A549 (cell line): ENCODE measurements around the gene TCEA3. TPM values are rescaled to one million over a fixed set of nuclear protein-coding genes. Genes with fewer than 3 reads are reported as not detected.

Experiments used
- ATAC-seq, 2 experiments: fragments of 200-7000 bp in 1 of 2; fragments of >200 bp in 1 of 2; cut with Nextera tagmentation in 1 of 2; cut with Tn5 transposase in 1 of 2; 3 replicates each; pipeline versions ENCODE4 v1.8.0 to v1.9.1; 2018 to 2020; ENCODE audit warnings: mild to moderate bottlenecking in 1 of 2, moderate library complexity in 1 of 2
- CTCF ChIA-PET: fragments of 300-600 bp; sonication (Branson Sonifier 250); formaldehyde crosslinking; extraction: SDS; loops from one replicate; lab custom pipeline; 2021; ENCODE audit warnings: antibody characterized with exemption, inconsistent platforms; lab: Yijun Ruan, JAX
- POLR2A ChIA-PET: fragments of 350-600 bp; formaldehyde crosslinking; extraction: SDS; loops from one replicate; lab custom pipeline; 2021; ENCODE audit warnings: antibody characterized with exemption, inconsistent platforms; lab: Yijun Ruan, JAX
- DNase-seq, 2 experiments: peaks; one replicate each; pipeline versions ENCODE4 v3.0.0 to v3.0.0-alpha.2; 2011 to 2016; ENCODE audit warnings: low read depth in 1 of 2, low spot score in 1 of 2
- FAIRE-seq: peaks from 2 replicates; lab custom pipeline; 2011; peaks lifted over from hg19 to GRCh38; lab: Jason Lieb, UNC
- H3K27ac ChIP-seq, 2 experiments: fragments of >200 bp; sonication (Bioruptor Twin); formaldehyde crosslinking; 3 replicates each; pipeline ENCODE4 v1.5.1; 2016 to 2017
- H3K4me1 ChIP-seq: fragments of >200 bp; sonication (Bioruptor Twin); formaldehyde crosslinking; 3 replicates; pipeline ENCODE4 v1.6.1; 2016
- H3K4me2 ChIP-seq: fragments of >200 bp; sonication (Bioruptor Twin); formaldehyde crosslinking; 3 replicates; pipeline ENCODE4 v1.6.1; 2016
- H3K4me3 ChIP-seq: fragments of >200 bp; sonication (Bioruptor Twin); formaldehyde crosslinking; 3 replicates; pipeline ENCODE4 v1.5.1; 2016
- H3K9me3 ChIP-seq: fragments of >200 bp; sonication (Bioruptor Twin); formaldehyde crosslinking; 3 replicates; pipeline ENCODE4 v1.6.1; 2016
- CBX8 ChIP-seq: fragments of 200-600 bp; sonication (generic); IDR thresholded peaks from 2 replicates; pipeline ENCODE4 v1.6.1; 2016
- CHD4 ChIP-seq: fragments of 200-600 bp; sonication (generic); IDR thresholded peaks from 2 replicates; pipeline ENCODE4 v1.6.1; 2016; ENCODE audit warnings: antibody characterized with exemption, mild to moderate bottlenecking, borderline replicate concordance
- EHMT2 ChIP-seq: fragments of 200-600 bp; sonication (generic); IDR thresholded peaks from 2 replicates; pipeline ENCODE4 v1.6.1; 2016; ENCODE audit warnings: antibody characterized with exemption, low read depth, mild to moderate bottlenecking, moderate library complexity
- FOSB ChIP-seq: fragments of 250-450 bp; sonication (Bioruptor Pico); IDR thresholded peaks from 2 replicates; pipeline ENCODE4 v1.5.0; 2020; ENCODE audit warnings: mild to moderate bottlenecking, moderate library complexity
- FOSL2 ChIP-seq, 2 experiments: fragments of 450-650 bp in 1 of 2; fragments of >200 bp in 1 of 2; sonication (Bioruptor Twin) in 1 of 2; formaldehyde crosslinking; IDR thresholded peaks; 2 replicates each; pipeline versions ENCODE4 v1.5.0 to v1.6.1; 2016 to 2020; ENCODE audit warnings: mild to moderate bottlenecking in 1 of 2, moderate library complexity in 1 of 2
- HDAC2 ChIP-seq: fragments of 200-600 bp; sonication (generic); IDR thresholded peaks from 2 replicates; pipeline ENCODE4 v1.6.1; 2016
- HEYL ChIP-seq: fragments of 250-450 bp; sonication (Bioruptor Pico); IDR thresholded peaks from 2 replicates; pipeline ENCODE4 v1.8.0; 2021; ENCODE audit warnings: mild to moderate bottlenecking, moderate library complexity
- HOXA7 ChIP-seq: fragments of 250-450 bp; sonication (Bioruptor Pico); IDR thresholded peaks from 2 replicates; pipeline ENCODE4 v1.5.0; 2020; ENCODE audit warnings: mild to moderate bottlenecking, moderate library complexity
- HOXB13 ChIP-seq: fragments of 250-450 bp; sonication (Bioruptor Pico); IDR thresholded peaks from 2 replicates; pipeline ENCODE4 v1.5.0; 2020; ENCODE audit warnings: low read depth, mild to moderate bottlenecking, moderate library complexity
- KDM5A ChIP-seq: fragments of 200-600 bp; sonication (generic); IDR thresholded peaks from 2 replicates; pipeline ENCODE4 v1.6.1; 2016; ENCODE audit warnings: antibody characterized with exemption, mild to moderate bottlenecking
- MAFK ChIP-seq: fragments of 450-650 bp; IDR thresholded peaks from 2 replicates; pipeline ENCODE4 v1.6.1; 2014; ENCODE audit not compliant: partially characterized antibody
- NR3C1 ChIP-seq: fragments of >200 bp; sonication (Bioruptor Twin); formaldehyde crosslinking; IDR thresholded peaks from 3 replicates; pipeline ENCODE4 v1.6.1; 2017
- POLR2AphosphoS2 ChIP-seq: conservative IDR thresholded peaks from 2 replicates; pipeline ENCODE4 v1.6.1; 2012; ENCODE audit warnings: low read length, improper control_type of control experiment, inconsistent platforms
- RAD21 ChIP-seq, 2 experiments: fragments of >200 bp in 1 of 2; sonication (Bioruptor Twin) in 1 of 2; formaldehyde crosslinking in 1 of 2; IDR thresholded peaks in 1 of 2; conservative IDR thresholded peaks in 1 of 2; 2 replicates in 1 of 2; 3 replicates in 1 of 2; pipeline ENCODE4 v1.6.1; 2012 to 2018; ENCODE audit warnings: inconsistent platforms in 1 of 2
- RARB ChIP-seq: fragments of 250-450 bp; sonication (Bioruptor Pico); IDR thresholded peaks from 2 replicates; pipeline ENCODE4 v1.8.0; 2021; ENCODE audit warnings: mild to moderate bottlenecking, moderate library complexity
- SMC3 ChIP-seq: fragments of >200 bp; sonication (Bioruptor Twin); formaldehyde crosslinking; IDR thresholded peaks from 3 replicates; pipeline ENCODE4 v1.6.1; 2018; ENCODE audit warnings: inconsistent platforms
- SREBF2 ChIP-seq: fragments of 450-650 bp; IDR thresholded peaks from 2 replicates; pipeline ENCODE4 v1.6.1; 2014; ENCODE audit warnings: mild to moderate bottlenecking, moderate library complexity
- ZSCAN20 ChIP-seq: fragments of 250-450 bp; sonication (Bioruptor Pico); IDR thresholded peaks from 2 replicates; pipeline ENCODE4 v1.8.0; 2022; ENCODE audit warnings: mild to moderate bottlenecking, moderate library complexity
- WGBS: methylation state at CpG from one replicate; pipeline ENCODE4 v1.1.6; 2017; ENCODE audit errors: missing lambda C conversion rate; 5-methylcytosine and 5-hydroxymethylcytosine counted together
- polyA plus RNA-seq, 4 experiments: library from polyadenylated mRNA; depleted of rRNA in 3 of 4; stranded (reverse); fragments of >200 nt; fragmentation: RNase III in 1 of 4; extraction: RNeasy Plus Mini Kit Qiagen cat#74134 plus additional on column Dnase treatment in 1 of 4; gene quantifications; 2 replicates in 3 of 4; 3 replicates in 1 of 4; pipeline ENCODE4 v1.2.3, GENCODE V29; 2011 to 2017
- TF ChIP-seq, protein P1 (sequence below): fragments of 150-350 bp; IDR thresholded peaks from 2 replicates; pipeline ENCODE4 v1.6.1; 2014; ENCODE audit warnings: low read depth, mild to moderate bottlenecking, low read length
- TF ChIP-seq, protein P2 (sequence below): fragments of 200-600 bp; sonication (generic); IDR thresholded peaks from 2 replicates; pipeline ENCODE4 v1.6.1; 2016; ENCODE audit warnings: antibody characterized with exemption, mild to moderate bottlenecking, moderate library complexity
- TF ChIP-seq, protein P3 (sequence below): fragments of 450-650 bp; IDR thresholded peaks from 2 replicates; pipeline ENCODE4 v1.6.1; 2014; ENCODE audit warnings: antibody characterized with exemption
- TF ChIP-seq, protein P4 (sequence below): fragments of 250-450 bp; sonication (Bioruptor Pico); IDR thresholded peaks from 2 replicates; pipeline ENCODE4 v1.5.0; 2020; ENCODE audit warnings: low read depth, mild to moderate bottlenecking, moderate library complexity

Gene TCEA3
- polyA plus RNA-seq, 2 of the 4 experiments (the other 2 are of a cell fraction): 0.58 TPM

DNA sequence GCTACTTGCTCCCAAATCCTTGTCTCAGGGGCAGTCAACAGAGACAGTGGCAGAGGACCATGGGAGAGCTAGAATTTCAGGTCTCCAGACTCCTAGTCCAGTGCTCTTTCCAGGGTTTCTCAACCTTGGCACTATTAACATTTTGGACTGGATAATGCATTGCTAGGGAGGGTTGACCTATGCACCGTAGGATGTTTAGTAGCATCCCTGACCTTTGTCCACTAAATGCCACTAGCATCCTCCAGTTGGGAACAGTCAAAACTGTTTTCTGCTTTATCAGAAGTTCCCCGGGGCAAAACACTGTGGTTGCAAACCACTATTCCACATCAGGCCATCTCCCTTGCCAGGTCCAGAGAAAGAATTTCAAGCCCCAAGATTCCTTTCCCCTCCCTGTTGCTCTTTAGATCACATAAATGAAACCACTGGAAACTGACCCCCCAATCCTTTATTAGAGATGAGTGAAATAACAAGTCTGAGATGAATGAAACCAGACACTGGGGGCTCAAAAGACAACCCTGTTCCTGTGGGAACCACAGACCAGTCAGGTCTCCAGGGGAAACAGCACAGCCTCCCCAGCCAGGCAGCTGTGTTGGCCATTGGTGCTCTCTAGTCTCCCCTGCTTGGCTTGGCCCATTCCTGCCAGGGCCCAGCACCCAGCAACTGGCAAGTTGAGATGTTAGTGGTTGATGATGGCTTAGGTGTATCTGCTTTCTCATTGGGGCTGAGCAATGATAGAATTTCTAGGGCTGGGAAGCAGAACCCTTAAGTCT, 3.8 kb upstream of the TCEA3 start:
- no peak for TF ChIP-seq EHMT2
- TF ChIP-seq FOSL2 (IDR thresholded peaks at IDR 0.05): no peak
- TF ChIP-seq FOSL2 (CRISPR knock-in tag; IDR thresholded peaks at IDR 0.05): no peak
- no peak for TF ChIP-seq POLR2AphosphoS2
- TF ChIP-seq, protein P1, sequence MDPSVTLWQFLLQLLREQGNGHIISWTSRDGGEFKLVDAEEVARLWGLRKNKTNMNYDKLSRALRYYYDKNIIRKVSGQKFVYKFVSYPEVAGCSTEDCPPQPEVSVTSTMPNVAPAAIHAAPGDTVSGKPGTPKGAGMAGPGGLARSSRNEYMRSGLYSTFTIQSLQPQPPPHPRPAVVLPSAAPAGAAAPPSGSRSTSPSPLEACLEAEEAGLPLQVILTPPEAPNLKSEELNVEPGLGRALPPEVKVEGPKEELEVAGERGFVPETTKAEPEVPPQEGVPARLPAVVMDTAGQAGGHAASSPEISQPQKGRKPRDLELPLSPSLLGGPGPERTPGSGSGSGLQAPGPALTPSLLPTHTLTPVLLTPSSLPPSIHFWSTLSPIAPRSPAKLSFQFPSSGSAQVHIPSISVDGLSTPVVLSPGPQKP: no peak
- no peak for TF ChIP-seq CBX8
- no peak for TF ChIP-seq SREBF2
- no peak for TF ChIP-seq RAD21 (conservative IDR thresholded peaks at IDR 0.05 in 1 of 2, IDR thresholded peaks at IDR 0.05 in 1 of 2)
- no peak for TF ChIP-seq KDM5A
- no peak overlapping the region for H3K4me2 ChIP-seq
- ATAC-seq: no peak
- H3K9me3 ChIP-seq: no peaks in the 10 kb centered on the region
- H3K4me1 ChIP-seq: no peaks in the 10 kb centered on the region
- no peak for FAIRE-seq
- no peak overlapping the region for H3K4me3 ChIP-seq
- H3K27ac ChIP-seq: no peak overlapping the region
- no peak for DNase-seq
- ChIA-PET CTCF (interaction anchor here (0.9 to 2.2 kb wide), 4 partner anchors 24 to 164 kb away, joined by 3 to 8 read pairs (median 4); no protein-coding TSS in a partner anchor), POLR2A (no interaction called here)
- 86% methylated on average over 2 of the region's 2 CpGs for WGBS

DNA sequence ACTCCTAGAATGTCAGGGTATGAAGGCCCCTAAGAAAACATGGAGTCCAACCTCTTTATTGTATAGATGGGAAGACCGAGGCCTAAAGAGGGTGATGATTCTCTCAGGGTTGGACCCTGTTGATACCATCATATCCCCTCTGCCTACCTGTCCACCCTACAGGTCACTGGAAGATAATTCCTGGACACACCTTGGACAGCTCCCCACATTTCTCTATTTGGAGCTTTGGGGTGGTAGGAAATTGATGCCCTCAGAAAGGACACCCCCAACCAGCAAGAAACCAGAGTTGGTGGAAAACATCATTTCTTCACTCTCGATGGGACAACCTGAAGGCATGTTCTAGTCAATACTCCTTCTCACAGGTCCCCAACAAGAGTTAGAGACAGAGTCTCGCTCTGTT, 3.0 kb upstream of the TCEA3 start:
- DNase-seq (no peak), FAIRE-seq (no peak), ATAC-seq (no peak)
- TF ChIP-seq HOXB13 (CRISPR knock-in tag): no peak
- no peak for TF ChIP-seq RAD21 (conservative IDR thresholded peaks at IDR 0.05 in 1 of 2, IDR thresholded peaks at IDR 0.05 in 1 of 2)
- no peak for TF ChIP-seq RARB (CRISPR knock-in tag)
- TF ChIP-seq, protein P2, sequence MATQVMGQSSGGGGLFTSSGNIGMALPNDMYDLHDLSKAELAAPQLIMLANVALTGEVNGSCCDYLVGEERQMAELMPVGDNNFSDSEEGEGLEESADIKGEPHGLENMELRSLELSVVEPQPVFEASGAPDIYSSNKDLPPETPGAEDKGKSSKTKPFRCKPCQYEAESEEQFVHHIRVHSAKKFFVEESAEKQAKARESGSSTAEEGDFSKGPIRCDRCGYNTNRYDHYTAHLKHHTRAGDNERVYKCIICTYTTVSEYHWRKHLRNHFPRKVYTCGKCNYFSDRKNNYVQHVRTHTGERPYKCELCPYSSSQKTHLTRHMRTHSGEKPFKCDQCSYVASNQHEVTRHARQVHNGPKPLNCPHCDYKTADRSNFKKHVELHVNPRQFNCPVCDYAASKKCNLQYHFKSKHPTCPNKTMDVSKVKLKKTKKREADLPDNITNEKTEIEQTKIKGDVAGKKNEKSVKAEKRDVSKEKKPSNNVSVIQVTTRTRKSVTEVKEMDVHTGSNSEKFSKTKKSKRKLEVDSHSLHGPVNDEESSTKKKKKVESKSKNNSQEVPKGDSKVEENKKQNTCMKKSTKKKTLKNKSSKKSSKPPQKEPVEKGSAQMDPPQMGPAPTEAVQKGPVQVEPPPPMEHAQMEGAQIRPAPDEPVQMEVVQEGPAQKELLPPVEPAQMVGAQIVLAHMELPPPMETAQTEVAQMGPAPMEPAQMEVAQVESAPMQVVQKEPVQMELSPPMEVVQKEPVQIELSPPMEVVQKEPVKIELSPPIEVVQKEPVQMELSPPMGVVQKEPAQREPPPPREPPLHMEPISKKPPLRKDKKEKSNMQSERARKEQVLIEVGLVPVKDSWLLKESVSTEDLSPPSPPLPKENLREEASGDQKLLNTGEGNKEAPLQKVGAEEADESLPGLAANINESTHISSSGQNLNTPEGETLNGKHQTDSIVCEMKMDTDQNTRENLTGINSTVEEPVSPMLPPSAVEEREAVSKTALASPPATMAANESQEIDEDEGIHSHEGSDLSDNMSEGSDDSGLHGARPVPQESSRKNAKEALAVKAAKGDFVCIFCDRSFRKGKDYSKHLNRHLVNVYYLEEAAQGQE: peak; percentile 29; the same call in 1 of the 2 replicates
- no peak for TF ChIP-seq FOSB (CRISPR knock-in tag)
- no peak for TF ChIP-seq MAFK
- H3K27ac ChIP-seq: no peak overlapping the region
- CTCF ChIA-PET: interaction anchor here (1.0 to 1.3 kb wide), 2 partner anchors 24 to 163 kb away, joined by 3 to 5 read pairs; no protein-coding TSS in a partner anchor
- no peak overlapping the region for H3K4me3 ChIP-seq
- no peaks in the 10 kb centered on the region for H3K9me3 ChIP-seq
- WGBS: 85% methylated on average over 3 of the region's 3 CpGs
- POLR2A ChIA-PET: no interaction called here
- no peaks in the 10 kb centered on the region for H3K4me1 ChIP-seq
- H3K4me2 ChIP-seq: no peak overlapping the region

DNA sequence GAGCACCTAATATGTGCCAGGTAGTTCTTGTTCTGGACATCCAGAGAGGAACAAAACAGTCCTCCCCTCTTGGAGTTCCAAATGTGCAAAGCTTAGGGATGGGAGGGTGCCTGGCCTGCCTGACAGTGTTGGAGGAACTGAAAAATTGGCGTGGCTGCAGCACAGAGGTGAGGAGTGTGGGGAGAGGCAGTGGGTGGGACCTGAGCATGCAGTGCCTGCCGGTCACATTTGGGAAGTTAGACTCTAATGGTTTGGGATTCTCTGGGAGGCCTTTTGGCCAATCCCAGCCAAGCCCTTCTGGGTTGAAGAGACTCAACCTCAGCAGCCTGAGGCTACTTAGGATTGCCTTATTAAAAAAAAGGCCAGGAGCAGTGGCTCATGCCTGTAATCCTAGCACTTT, 2.3 kb upstream of the TCEA3 start:
- no peaks in the 10 kb centered on the region for H3K4me1 ChIP-seq
- no peaks in the 10 kb centered on the region for H3K9me3 ChIP-seq
- DNase-seq (no peak), ATAC-seq (no peak), FAIRE-seq (no peak)
- no peak for TF ChIP-seq RARB (CRISPR knock-in tag)
- no peak for TF ChIP-seq NR3C1
- no peak for TF ChIP-seq ZSCAN20 (CRISPR knock-in tag)
- TF ChIP-seq EHMT2: no peak
- TF ChIP-seq, protein P3, sequence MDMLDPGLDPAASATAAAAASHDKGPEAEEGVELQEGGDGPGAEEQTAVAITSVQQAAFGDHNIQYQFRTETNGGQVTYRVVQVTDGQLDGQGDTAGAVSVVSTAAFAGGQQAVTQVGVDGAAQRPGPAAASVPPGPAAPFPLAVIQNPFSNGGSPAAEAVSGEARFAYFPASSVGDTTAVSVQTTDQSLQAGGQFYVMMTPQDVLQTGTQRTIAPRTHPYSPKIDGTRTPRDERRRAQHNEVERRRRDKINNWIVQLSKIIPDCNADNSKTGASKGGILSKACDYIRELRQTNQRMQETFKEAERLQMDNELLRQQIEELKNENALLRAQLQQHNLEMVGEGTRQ: no peak
- no peak for TF ChIP-seq HOXA7 (CRISPR knock-in tag)
- TF ChIP-seq SREBF2: no peak
- TF ChIP-seq HDAC2: no peak
- TF ChIP-seq, protein P4, sequence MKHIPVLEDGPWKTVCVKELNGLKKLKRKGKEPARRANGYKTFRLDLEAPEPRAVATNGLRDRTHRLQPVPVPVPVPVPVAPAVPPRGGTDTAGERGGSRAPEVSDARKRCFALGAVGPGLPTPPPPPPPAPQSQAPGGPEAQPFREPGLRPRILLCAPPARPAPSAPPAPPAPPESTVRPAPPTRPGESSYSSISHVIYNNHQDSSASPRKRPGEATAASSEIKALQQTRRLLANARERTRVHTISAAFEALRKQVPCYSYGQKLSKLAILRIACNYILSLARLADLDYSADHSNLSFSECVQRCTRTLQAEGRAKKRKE: no peak
- no peak for TF ChIP-seq HEYL (CRISPR knock-in tag)
- no peak for TF ChIP-seq SMC3
- no peak for TF ChIP-seq CHD4
- no peak overlapping the region for H3K4me3 ChIP-seq
- H3K27ac ChIP-seq: no peak overlapping the region
- WGBS: 100% methylated on average over 2 of the region's 2 CpGs
- POLR2A ChIA-PET: no interaction called here
- CTCF ChIA-PET: no interaction called here
- H3K4me2 ChIP-seq: no peak overlapping the region
